T-helper 1 cell (primary cell): ENCODE results near the gene NPDC1.

Source experiments
- DNase-seq, 5 donors: peaks; one replicate each; pipeline ENCODE4 v3.0.0-alpha.2; 2012 to 2020

NPDC1 gene

GRCh38 chr9:136990242-136990911 lies 55.6 kb downstream of the NPDC1 start:
- DNase-seq = no peak
